K562 (cell line): ENCODE data around the gene EMC9. TPM values are rescaled to one million over a fixed set of nuclear protein-coding genes. Genes with fewer than 3 reads are reported as not detected.

ENCODE experiments used
- ATAC-seq: fragments of 200-7000 bp; cut with Tn5 transposase; 3 replicates; pipeline ENCODE4 v1.9.1; 2020; ENCODE audit warnings: moderate library complexity
- BruUV-seq: library from RNA; stranded (reverse); fragments of 400-500 nt; replicated peaks from 2 replicates; lab custom pipeline; 2021; lab: Mats Ljungman, UMichigan
- CTCF ChIA-PET: fragments of 300-600 bp; formaldehyde crosslinking; extraction: SDS; loops from one replicate; lab custom pipeline; 2021; ENCODE audit warnings: low intra/inter-chr PET ratio; lab: Yijun Ruan, JAX
- POLR2A ChIA-PET: fragments of 300-600, 350-650 bp; sonication (Branson Sonifier 250); formaldehyde crosslinking; extraction: SDS; loops from one replicate; lab custom pipeline; 2021; ENCODE audit warnings: antibody characterized with exemption, inconsistent platforms; lab: Yijun Ruan, JAX
- DNase-seq, 4 experiments: peaks; one replicate each; pipeline versions ENCODE4 v3.0.0 to v3.0.0-alpha.2; 2011 to 2018; ENCODE audit warnings: low spot score in 3 of 4, mixed read lengths in 3 of 4; ENCODE audit errors: extremely low read depth in 1 of 4
- FAIRE-seq: peaks from 2 replicates; lab custom pipeline; 2011; peaks lifted over from hg19 to GRCh38; lab: Jason Lieb, UNC
- H2AFZ ChIP-seq: 2 replicates; pipeline ENCODE4 v1.6.0; 2011; ENCODE audit warnings: low read depth, low read length, control low read depth, inconsistent platforms
- H3K27ac ChIP-seq: fragments of 200-600 bp; 3 replicates; pipeline ENCODE4 v1.8.0; 2011; ENCODE audit warnings: low read depth, mild to moderate bottlenecking, control low read depth, inconsistent platforms, low read length, moderate library complexity, mixed read lengths; ENCODE audit errors: extremely low read depth
- H3K27me3 ChIP-seq, 2 experiments: fragments of 300-600 bp in 1 of 2; 2 replicates in 1 of 2; 3 replicates in 1 of 2; pipeline versions ENCODE4 v1.6.0 to v1.8.0; 2011; ENCODE audit warnings: inconsistent platforms in 2 of 2, low read length in 2 of 2, mild to moderate bottlenecking in 1 of 2, mixed read lengths in 1 of 2, moderate library complexity in 1 of 2; ENCODE audit not compliant: control insufficient read depth in 2 of 2, insufficient read depth in 2 of 2
- H3K36me3 ChIP-seq: fragments of 300-600 bp; 3 replicates; pipeline ENCODE4 v1.8.0; 2011; ENCODE audit warnings: mild to moderate bottlenecking, low read length, inconsistent platforms; ENCODE audit not compliant: control insufficient read depth, insufficient read depth
- H3K4me1 ChIP-seq, 2 experiments: fragments of 200-600 bp in 1 of 2; replicated peaks in 1 of 2; 2 replicates in 1 of 2; 3 replicates in 1 of 2; pipeline versions ENCODE4 v1.5.1 to v1.8.0; 2011; ENCODE audit warnings: inconsistent platforms in 2 of 2, low read length in 2 of 2, mild to moderate bottlenecking in 1 of 2, mixed read lengths in 1 of 2, moderate library complexity in 1 of 2; ENCODE audit not compliant: control insufficient read depth in 2 of 2, insufficient read depth in 2 of 2
- H3K4me2 ChIP-seq: 2 replicates; pipeline ENCODE4 v1.6.1; 2011; ENCODE audit warnings: low read length, control low read depth, inconsistent platforms, mixed read lengths; ENCODE audit not compliant: insufficient read depth
- H3K4me3 ChIP-seq: fragments of 200-600 bp; sonication (generic), shearing (Covaris generic); 2 replicates; pipeline ENCODE4 v1.5.1; 2016; ENCODE audit warnings: control low read depth, inconsistent platforms
- H3K79me2 ChIP-seq: fragments of 200-600 bp; 3 replicates; pipeline ENCODE4 v1.8.0; 2011; ENCODE audit warnings: low read length, inconsistent platforms; ENCODE audit not compliant: control insufficient read depth, insufficient read depth
- H3K9ac ChIP-seq, 2 experiments: 2 replicates each; pipeline versions ENCODE4 v1.6.0 to v1.6.1; 2011; ENCODE audit warnings: low read depth in 2 of 2, low read length in 2 of 2, control low read depth in 1 of 2, inconsistent platforms in 1 of 2, mild to moderate bottlenecking in 1 of 2, mixed read lengths in 1 of 2; ENCODE audit not compliant: insufficient read depth in 1 of 2
- H3K9me1 ChIP-seq: one replicate; pipeline ENCODE4 v1.6.0; 2011; ENCODE audit warnings: inconsistent platforms, mild to moderate bottlenecking, low read length, moderate library complexity; ENCODE audit not compliant: control insufficient read depth, insufficient read depth
- H3K9me3 ChIP-seq: replicated peaks from 2 replicates; pipeline ENCODE4 v1.5.1; 2011; ENCODE audit warnings: low read depth, low read length, inconsistent platforms; ENCODE audit not compliant: control insufficient read depth, insufficient read depth
- H4K20me1 ChIP-seq: replicated peaks from 2 replicates; pipeline ENCODE4 v1.6.1; 2011; ENCODE audit warnings: low read length, inconsistent platforms, mixed read lengths; ENCODE audit not compliant: control insufficient read depth, insufficient read depth
- CREM ChIP-seq: IDR thresholded peaks from 2 replicates; pipeline ENCODE4 v1.6.1; 2014; ENCODE audit warnings: antibody characterized with exemption, low read depth
- POLR2AphosphoS2 ChIP-seq: IDR thresholded peaks from 2 replicates; pipeline ENCODE4 v1.6.1; 2012; ENCODE audit warnings: low read length, improper control_type of control experiment
- TCFL5 ChIP-seq: fragments of 250-450 bp; sonication (Bioruptor Pico); conservative IDR thresholded peaks from 2 replicates; pipeline ENCODE4 v1.6.1; 2021; ENCODE audit warnings: mild to moderate bottlenecking, moderate library complexity, matching md5 sums
- WGBS: fragments of 100-300 bp; shearing (Covaris generic); methylation state at CpG from one replicate; pipeline ENCODE4 v1.1.6; 2016; ENCODE audit warnings: low coverage, mixed read lengths; ENCODE audit not compliant: insufficient coverage; ENCODE audit errors: missing lambda C conversion rate; 5-methylcytosine and 5-hydroxymethylcytosine counted together
- in situ Hi-C: fragments of 300-500 bp; cut with MboI; formaldehyde crosslinking; loops from 4 replicates; pipeline ENCODE4 v1.15.0; 2018; ENCODE audit warnings: inconsistent platforms, mixed read lengths
- intact Hi-C: fragments of 100-400 bp; cut with micrococcal nuclease; formaldehyde crosslinking; loops from 2 replicates; pipeline ENCODE4 v1.14.2; 2022
- polyA plus RNA-seq, 8 experiments: library from polyadenylated mRNA; depleted of rRNA in 4 of 8; stranded (reverse) in 5 of 8; unstranded in 3 of 8; fragments of >200 nt; fragmentation: Nextera tagmentation in 2 of 8; fragmentation: Illumina TruSeq in 1 of 8; extraction: Ambion mirVana in 2 of 8; extraction: Trizol in 1 of 8; gene quantifications; 2 replicates each; pipeline versions ENCODE4 v1.2.1 to v1.2.3, GENCODE V29; 2011 to 2014; ENCODE audit warnings: inconsistent platforms in 1 of 8, missing spikeins in 1 of 8
- total RNA-seq, 7 experiments: library from RNA; depleted of rRNA in 6 of 7; stranded (reverse); fragments of >200 nt in 6 of 7; fragmentation: Illumina TruSeq in 2 of 7; extraction: Trizol in 2 of 7; gene quantifications; 2 replicates each; pipeline versions ENCODE4 v1.2.1 to v1.2.3, GENCODE V29; 2011 to 2021; ENCODE audit warnings: low replicate concordance in 1 of 7

The EMC9 gene
- total and polyA plus RNA-seq, 9 of the 15 experiments (the other 6 are each of a cell fraction or from before 2014, with no cell fraction given) = 3.1 to 13.2 (median 7.8) TPM

- intact Hi-C loops = loop anchor here (10.0 kb wide), 2 partner anchors 48 to 82 kb away; partner anchors contain the start of genes EMC9, PSME2 and RNF31
- H3K4me1 ChIP-seq = peaks cover 18 to 22% of the 10 kb centered on the region in 2 experiments; a peak in 4 of 5 replicates
These were observed 44.7 kb downstream of the EMC9 start for GRCh38 chr14:24096545-24097181.

More at GRCh38 chr14:24096545-24097181, 44.7 kb downstream of the EMC9 start:
- Histone ChIP-seq H3K9me1 (no peaks in the 10 kb centered on the region), H2AFZ (no peak overlapping the region), H3K9ac (peak overlapping the region in 1 of 2 experiments; percentile 36; a peak in 1 of 4 replicates), H3K27ac (no peak overlapping the region), H3K79me2 (peaks cover 29% of the 10 kb centered on the region), H3K4me3 (no peak overlapping the region), H3K9me3 (no peaks in the 10 kb centered on the region), H4K20me1 (0 out of 2 replicates have a peak, but pooled peaks cover 2% of the 10 kb centered on the region), H3K27me3 (no peaks in the 10 kb centered on the region), H3K4me2 (no peak overlapping the region; the same call in 1 of the 2 replicates), H3K36me3 (peaks cover 44% of the 10 kb centered on the region; the same call in 2 of the 3 replicates)
- ChIA-PET POLR2A (interaction anchor here (0.5 to 5.8 kb wide), 4 partner anchors 10 to 50 kb away, joined by 3 to 40 read pairs (median 16); partner anchors contain the start of gene RNF31), CTCF (no interaction called here)
- 91% methylated on average over 6 of the region's 8 CpGs for WGBS
- DNase-seq (no peak), FAIRE-seq (no peak), ATAC-seq (no peak)
- BruUV-seq = no TSS peak
- TF ChIP-seq POLR2AphosphoS2 (peak; percentile 69), CREM (no peak), TCFL5 (CRISPR knock-in tag) (no peak)
- in situ Hi-C loops = no loop called here
